Measurements from ENCODE around the gene MCRS1. TPM values are rescaled to one million over a fixed set of nuclear protein-coding genes. Genes with fewer than 3 reads are reported as not detected.
"Not testable (repeated sequence)": the region's sequence is repeated elsewhere in the genome, so short reads cannot be mapped to it uniquely, and the experiment has no call there.

Gene MCRS1
- polyA plus RNA-seq, 3 donors from 2014 or later = 76.3 to 101 (median 88.2) TPM

DNA sequence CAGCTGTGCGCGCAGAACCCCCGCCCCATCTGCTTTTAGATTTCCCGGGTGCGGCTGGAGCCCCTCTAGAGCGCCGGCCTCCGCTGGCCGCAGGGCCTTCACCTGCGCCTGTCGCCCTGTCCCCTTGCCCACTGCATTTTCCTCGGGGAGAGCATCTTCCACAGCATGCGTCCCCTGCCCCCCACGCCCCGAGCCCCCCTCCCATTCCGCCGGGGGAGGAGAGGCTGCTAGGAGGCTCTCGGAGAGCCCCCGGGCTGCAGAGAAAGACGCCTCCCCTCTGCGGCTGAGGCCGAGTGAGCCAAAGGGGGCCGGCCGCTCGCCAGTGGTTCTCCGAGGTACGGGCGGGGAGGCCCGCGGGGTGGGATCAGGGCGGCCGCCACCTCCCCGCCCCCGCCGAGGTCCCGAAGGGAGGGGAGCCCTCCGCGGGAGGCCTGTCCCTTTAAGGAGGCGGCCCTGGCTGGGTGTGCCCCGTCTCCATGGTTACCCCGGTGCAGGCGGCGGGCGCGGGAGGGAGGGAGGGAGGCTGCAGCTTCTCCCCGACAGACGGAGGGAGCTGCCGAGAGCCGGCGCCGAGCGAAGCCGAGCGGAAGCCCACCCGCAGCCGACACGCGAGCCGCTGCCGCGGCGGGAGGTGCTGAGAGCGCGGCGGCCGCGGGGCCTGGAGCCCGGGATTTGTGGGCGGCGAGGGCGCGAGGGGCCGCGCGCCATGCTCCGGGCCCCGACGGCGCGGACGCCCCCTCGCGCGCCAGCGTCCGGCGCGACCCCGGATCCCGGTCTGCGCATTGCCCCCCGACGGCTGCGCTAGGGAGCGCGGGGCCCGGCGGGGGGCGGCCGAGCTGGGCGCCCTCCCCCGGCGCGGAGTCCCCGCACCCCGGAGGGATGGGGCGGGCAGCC lies 29.2 kb downstream of the MCRS1 start, which contains the start of gene KCNH3:
TSS of gene KCNH3 (plus strand) at position 521 of the 894 bp plus-strand sequence. CDS start 387 bp downstream, outside the sequence.
- Mint-ChIP-seq H3K9me3 (peaks cover 0 to 2% (median 0%) of the 10 kb centered on the region in 6 donors), H3K36me3 (no peaks in the 10 kb centered on the region), H3K4me3 (peak within 1 kb of the TSS; percentile 71 to 78 (median 77)), H3K27ac (no peak within 1 kb of the TSS), H3K27me3 (ENCODE audit: low read depth in 3 of 3) (peaks cover 12 to 28% (median 18%) of the 10 kb centered on the region in 3 donors), H3K4me1 (peaks cover 10% of the 10 kb centered on the region in 2 donors)
- DNase-seq = peak; percentile 75 to 81 (median 79)

DNA sequence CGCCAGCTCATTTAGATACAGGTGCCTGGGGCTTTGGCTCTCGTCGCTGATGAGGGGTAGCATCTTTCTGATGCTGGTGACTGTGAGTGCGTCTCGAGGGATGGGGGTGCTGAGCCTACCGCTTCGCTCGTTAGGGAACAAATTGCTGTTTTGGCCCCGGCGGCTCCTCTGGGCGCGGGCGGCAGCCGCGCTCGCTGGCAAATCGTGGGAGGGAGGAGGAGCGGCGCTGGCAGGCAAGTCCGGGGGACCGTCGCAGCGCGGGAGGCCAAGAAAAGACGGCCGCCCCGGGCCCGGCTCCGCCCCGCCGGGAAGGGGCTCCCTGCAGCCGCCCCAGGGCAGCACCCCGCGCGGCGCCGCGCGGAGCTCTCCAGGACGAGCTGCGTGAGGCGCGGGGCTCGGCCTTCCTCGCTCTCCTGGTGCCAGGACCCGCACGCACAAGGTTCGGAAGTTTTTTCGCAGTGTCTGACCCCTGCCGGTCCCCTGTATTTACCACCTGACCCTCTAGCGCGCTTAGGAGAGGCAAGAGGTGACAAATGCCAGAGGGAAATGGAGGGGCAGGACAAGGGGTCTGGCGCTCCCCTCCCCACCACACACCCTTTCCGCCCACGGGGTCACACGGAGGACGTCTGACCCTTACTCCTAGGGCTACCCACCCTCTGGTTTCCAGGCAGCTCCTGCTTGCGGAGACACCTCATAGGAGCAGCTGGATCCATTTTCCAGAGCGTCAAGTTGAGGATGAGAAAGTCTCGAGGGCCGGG lies 30.0 kb downstream of the MCRS1 start:
- Mint-ChIP-seq H3K4me1 (peaks cover 10% of the 10 kb centered on the region in 2 donors), H3K27ac (peak overlapping the region in 1 of 6 donors; percentile 17), H3K36me3 (no peaks in the 10 kb centered on the region), H3K9me3 (peaks cover 0 to 2% (median 0%) of the 10 kb centered on the region in 6 donors), H3K4me3 (peak overlapping the region; percentile 71 to 78 (median 77)), H3K27me3 (ENCODE audit: low read depth in 3 of 3) (peaks cover 12 to 25% (median 18%) of the 10 kb centered on the region in 3 donors)
- DNase-seq = peak in 1 of 3 donors; percentile 18

DNA sequence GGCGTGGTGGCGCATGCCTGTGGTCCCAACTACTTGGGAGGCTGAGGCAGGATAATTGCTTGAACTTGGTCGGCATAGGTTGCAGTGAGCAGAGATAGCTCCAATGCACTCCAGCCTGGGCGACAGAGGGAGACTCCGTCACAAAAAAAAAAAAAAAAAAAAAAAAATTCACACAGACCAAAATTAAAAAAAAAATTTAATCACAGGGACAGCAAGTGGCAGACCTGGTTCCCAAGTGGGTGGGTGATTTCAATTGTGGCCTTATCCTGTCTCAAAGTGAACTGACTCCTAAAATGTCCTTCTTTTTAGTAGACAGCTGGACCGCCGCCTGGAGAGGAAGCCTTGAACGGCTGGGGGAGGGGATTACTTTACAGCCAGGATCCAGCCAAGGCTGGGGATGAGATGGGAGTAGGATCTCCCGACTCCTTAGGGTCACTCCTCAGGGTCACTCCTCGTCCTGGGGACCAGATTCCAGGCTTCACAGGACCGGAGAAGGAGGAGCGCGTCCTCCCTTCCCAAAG lies 30.7 kb downstream of the MCRS1 start:
- peaks cover 0 to 2% (median 0%) of the 10 kb centered on the region in 6 donors for H3K9me3 Mint-ChIP-seq
- no peak for DNase-seq
- peak overlapping the region in 1 of 6 donors; percentile 17 for H3K27ac Mint-ChIP-seq
- H3K4me1 Mint-ChIP-seq = peaks cover 10% of the 10 kb centered on the region in 2 donors
- H3K4me3 Mint-ChIP-seq = peak overlapping the region; percentile 66 to 77 (median 71)
- no peaks in the 10 kb centered on the region for H3K36me3 Mint-ChIP-seq
- peaks cover 12 to 25% (median 18%) of the 10 kb centered on the region in 3 donors for H3K27me3 Mint-ChIP-seq (ENCODE audit: low read depth in 3 of 3)

DNA sequence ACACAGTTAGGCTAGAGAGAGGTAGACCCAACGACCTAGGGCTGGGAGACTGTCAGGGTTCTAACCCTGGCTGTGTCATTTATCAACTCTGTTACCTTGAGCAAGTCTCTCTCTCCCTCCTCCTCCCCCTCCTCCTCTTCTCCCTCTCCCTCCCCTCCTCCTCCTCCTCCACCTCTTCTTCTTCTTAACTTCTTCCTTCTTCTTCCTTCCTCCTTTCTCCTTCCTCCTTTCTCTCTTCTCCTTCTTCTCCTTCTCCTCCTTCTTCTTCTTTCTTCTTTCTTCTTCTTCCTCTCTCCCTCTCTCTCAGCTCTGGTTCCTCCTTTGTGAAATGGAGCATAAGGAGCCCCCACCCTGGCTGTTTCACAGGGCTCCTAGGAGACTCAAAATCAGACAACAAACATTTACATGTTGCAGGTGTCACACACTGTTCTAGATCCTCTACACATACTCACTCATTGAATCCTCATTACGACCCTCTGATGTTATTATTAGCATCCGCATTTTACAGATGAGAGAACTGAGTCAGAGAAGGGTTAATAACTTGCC lies 31.3 kb downstream of the MCRS1 start:
- H3K4me3 Mint-ChIP-seq = peak overlapping the region; percentile 10 to 77 (median 70)
- H3K4me1 Mint-ChIP-seq = peaks cover 10% of the 10 kb centered on the region in 2 donors
- H3K9me3 Mint-ChIP-seq = peaks cover 0 to 2% (median 0%) of the 10 kb centered on the region in 6 donors
- no peaks in the 10 kb centered on the region for H3K36me3 Mint-ChIP-seq
- DNase-seq = no peak
- H3K27ac Mint-ChIP-seq = no peak overlapping the region
- peaks cover 12 to 25% (median 18%) of the 10 kb centered on the region in 3 donors for H3K27me3 Mint-ChIP-seq (ENCODE audit: low read depth in 3 of 3)

DNA sequence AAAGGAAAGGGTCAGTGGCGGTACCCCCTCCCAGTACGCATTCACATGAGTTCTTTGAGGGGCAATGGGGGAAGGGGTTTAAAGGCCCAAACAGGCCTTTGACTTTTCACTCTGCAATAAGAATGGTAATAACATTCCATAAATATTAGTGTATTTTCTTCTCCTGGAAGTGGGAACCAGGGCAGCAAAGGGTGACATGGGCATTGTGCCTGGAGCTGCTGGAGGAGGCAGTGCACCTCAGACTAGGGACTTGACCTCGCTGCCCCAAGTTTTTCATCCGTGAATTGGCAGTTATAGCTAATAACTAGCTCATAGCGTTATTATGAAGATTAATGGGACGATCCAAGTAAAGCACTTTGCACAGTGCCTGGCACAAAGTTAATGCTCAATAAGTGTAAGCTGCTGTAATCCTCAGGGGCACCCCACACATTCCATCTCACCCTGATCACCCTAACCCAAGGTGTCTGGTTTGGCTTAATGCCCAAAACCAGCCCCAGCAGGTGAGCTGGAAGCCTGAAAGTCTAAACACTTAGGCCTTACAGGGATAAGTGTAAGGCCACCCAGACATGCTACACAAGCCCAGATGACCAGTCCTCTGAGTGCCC lies 31.9 kb downstream of the MCRS1 start:
- no peaks in the 10 kb centered on the region for H3K36me3 Mint-ChIP-seq
- peaks cover 10 to 25% (median 18%) of the 10 kb centered on the region in 3 donors for H3K27me3 Mint-ChIP-seq (ENCODE audit: low read depth in 3 of 3)
- no peak overlapping the region for H3K4me3 Mint-ChIP-seq
- peaks cover 0 to 2% (median 0%) of the 10 kb centered on the region in 6 donors for H3K9me3 Mint-ChIP-seq
- DNase-seq = no peak
- no peak overlapping the region for H3K27ac Mint-ChIP-seq
- H3K4me1 Mint-ChIP-seq = peaks cover 10% of the 10 kb centered on the region in 2 donors

DNA sequence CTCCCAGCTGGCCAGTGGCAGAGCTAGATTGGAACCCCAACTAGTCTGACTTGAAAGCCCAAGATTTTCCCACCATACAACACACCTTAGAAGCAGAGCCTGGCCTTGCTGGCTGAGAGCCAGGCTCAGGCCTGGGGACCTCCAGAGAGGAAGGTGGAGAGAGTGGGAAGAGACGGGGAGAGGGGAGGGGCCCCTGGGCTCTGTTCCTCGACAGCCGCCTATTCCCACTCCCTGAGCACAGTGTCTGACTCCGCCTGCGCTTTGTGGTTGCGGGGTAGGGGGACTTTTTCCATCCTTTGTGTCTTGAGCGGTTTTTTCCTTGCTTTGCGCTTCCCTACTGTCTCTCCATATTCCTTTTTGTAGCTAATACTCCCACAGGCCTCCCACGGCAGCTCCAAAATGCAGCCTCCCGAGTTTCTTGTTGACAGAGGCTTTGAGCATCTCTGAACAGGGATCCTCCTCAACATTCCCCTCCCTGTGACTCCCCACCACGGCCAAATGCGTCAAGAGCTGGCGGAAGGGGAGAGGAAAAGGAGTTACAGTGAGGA lies 33.1 kb downstream of the MCRS1 start:
- DNase-seq = no peak
- Mint-ChIP-seq H3K27me3 (ENCODE audit: low read depth in 3 of 3) (peaks cover 10 to 18% (median 12%) of the 10 kb centered on the region in 3 donors), H3K4me1 (peaks cover 8 to 10% of the 10 kb centered on the region in 2 donors), H3K4me3 (no peak overlapping the region), H3K27ac (no peak overlapping the region), H3K9me3 (peaks cover 0 to 2% (median 0%) of the 10 kb centered on the region in 6 donors), H3K36me3 (no peaks in the 10 kb centered on the region)

DNA sequence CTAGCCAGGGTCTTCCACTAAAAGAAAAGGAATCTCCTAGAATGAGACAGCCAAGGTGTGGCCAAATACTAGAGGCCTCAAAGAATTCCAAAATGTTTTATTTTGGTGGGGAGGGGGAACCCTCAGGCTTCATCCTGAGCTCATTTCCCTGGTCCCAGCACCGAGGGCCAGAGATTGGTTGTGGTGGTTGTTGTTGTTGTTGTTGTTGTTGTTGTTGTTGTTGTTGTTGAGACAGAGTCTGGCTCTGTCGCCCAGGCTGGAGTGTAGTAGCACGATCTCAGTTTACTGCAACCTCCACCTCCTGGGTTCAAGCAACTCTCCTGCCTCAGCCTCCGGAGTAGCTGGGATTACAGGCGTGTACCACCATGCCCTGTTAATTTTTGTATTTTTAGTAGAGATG lies 33.8 kb downstream of the MCRS1 start:
- DNase-seq, H3K36me3 Mint-ChIP-seq, H3K27ac Mint-ChIP-seq, H3K9me3 Mint-ChIP-seq: not testable (repeated sequence)
- Mint-ChIP-seq H3K4me1 (peaks cover 8 to 10% of the 10 kb centered on the region in 2 donors), H3K4me3 (peak overlapping the region in 1 of 5 donors; percentile 45), H3K27me3 (ENCODE audit: low read depth in 3 of 3) (peaks cover 10 to 14% (median 12%) of the 10 kb centered on the region in 3 donors)

DNA sequence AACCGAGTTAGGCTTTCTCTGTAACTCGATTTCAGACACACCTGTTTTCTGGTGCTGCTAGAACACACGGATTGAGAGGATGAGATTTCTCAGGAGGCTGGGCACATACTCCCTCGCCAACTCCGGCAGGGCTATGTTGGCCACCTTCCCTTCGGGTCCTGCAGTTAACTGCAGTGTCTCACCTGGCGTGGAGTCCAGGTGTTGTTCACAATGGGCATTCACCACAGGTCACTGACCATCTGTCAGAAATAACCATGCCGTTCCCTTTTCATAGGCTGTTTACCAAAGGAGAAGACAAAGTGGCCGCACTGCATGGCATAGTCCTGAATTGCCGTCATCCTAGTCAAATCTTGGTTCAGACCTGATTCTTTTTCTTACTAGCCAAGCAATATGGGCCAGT lies 34.6 kb downstream of the MCRS1 start:
- Mint-ChIP-seq H3K4me1 (peaks cover 8 to 10% of the 10 kb centered on the region in 2 donors), H3K36me3 (peaks cover 0 to 3% (median 2%) of the 10 kb centered on the region in 3 donors), H3K27ac (no peak overlapping the region), H3K4me3 (no peak overlapping the region), H3K9me3 (peaks cover 0 to 2% (median 0%) of the 10 kb centered on the region in 6 donors), H3K27me3 (ENCODE audit: low read depth in 3 of 3) (peaks cover 10 to 13% (median 12%) of the 10 kb centered on the region in 3 donors)
- no peak for DNase-seq

DNA sequence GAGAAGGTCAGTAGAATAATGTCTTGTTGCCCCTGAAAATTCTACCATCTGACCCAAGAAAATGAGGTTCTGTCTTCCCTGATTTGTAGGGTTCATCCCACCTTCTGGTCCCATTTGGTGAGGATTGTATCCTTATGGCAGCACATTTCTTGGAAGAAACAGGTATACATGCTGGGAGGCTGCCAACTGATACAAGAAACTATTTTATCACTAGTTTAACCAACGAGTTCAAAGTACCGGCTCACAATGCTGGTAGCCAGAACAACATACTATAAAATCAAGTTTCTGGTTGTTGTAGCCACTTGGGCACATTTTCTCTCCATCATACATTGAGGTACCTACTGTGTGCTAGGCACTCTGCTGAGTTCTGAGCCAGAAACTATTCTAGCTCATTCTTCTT lies 36.2 kb downstream of the MCRS1 start:
- Mint-ChIP-seq H3K9me3 (no peaks in the 10 kb centered on the region), H3K36me3 (peaks cover 3 to 9% (median 5%) of the 10 kb centered on the region in 3 donors), H3K4me1 (no peaks in the 10 kb centered on the region), H3K27ac (no peak overlapping the region), H3K27me3 (ENCODE audit: low read depth in 3 of 3) (peaks cover 2 to 6% (median 3%) of the 10 kb centered on the region in 3 donors), H3K4me3 (no peak overlapping the region)
- no peak for DNase-seq

DNA sequence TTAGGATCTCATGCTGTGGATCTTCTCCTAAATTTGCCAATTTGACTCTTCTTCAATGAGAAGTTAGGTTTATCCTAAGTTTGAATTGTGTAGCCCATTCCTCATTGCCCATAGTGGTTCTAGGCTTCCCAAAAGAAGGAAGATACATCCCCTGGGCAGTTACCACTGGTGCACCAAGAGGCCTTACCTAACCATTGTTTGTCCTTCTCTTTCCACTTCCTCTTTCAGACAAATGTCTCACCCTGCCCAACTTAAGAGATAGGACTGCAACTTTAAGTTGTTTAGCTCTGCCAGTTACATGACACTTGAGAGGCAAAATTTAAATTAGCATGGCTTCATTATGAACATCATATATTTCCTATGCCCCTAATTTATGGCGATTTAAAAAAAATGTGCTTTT lies 38.5 kb downstream of the MCRS1 start:
- H3K27ac Mint-ChIP-seq = no peak overlapping the region
- H3K9me3 Mint-ChIP-seq = no peaks in the 10 kb centered on the region
- DNase-seq = no peak
- H3K36me3 Mint-ChIP-seq = peaks cover 14 to 25% (median 15%) of the 10 kb centered on the region in 3 donors
- H3K27me3 Mint-ChIP-seq (ENCODE audit: low read depth in 3 of 3) = peaks cover 0 to 1% (median 0%) of the 10 kb centered on the region in 3 donors
- H3K4me3 Mint-ChIP-seq = no peak overlapping the region
- no peaks in the 10 kb centered on the region for H3K4me1 Mint-ChIP-seq

DNA sequence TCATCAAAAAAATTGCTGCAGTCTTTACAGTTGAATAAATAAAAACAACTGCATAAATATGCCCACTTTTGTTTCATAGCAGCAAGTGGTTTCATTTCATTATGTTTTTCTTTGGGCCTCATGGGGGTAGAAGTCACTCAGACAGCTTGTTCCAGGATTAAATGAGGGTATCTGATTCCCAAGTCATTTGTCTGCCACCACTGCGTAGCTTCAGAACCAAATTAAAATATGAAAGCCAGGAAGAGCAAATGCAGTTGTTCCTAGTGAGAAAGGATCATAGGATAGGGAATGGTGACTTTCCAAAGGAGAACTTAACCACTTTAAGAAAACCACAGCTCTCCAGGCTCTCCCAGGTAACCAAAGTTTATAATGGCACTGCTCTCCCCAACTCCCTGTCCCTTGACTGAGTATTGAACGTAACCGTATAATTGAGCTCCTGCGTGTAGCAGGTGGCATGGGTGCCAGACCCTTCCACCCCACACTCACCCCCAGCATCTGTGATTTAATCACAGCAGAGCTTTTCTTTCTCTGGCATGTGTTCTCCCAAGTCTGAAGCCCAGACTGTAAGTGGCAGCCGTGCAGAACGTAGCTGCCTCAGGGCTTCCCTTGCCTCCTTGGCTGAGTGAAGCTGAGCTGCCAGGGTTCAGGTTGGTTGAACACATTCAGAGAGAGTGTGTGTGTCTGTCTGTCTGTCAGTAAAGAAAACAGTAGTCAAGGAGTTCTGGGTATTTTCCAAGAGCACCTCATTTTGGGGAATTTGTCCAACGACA lies 40.4 kb downstream of the MCRS1 start:
- no peak for DNase-seq
- peaks cover 18 to 25% (median 19%) of the 10 kb centered on the region in 3 donors for H3K36me3 Mint-ChIP-seq
- no peak overlapping the region for H3K4me3 Mint-ChIP-seq
- no peaks in the 10 kb centered on the region for H3K4me1 Mint-ChIP-seq
- H3K9me3 Mint-ChIP-seq = no peaks in the 10 kb centered on the region
- no peak overlapping the region for H3K27ac Mint-ChIP-seq
- peaks cover 0 to 1% (median 0%) of the 10 kb centered on the region in 3 donors for H3K27me3 Mint-ChIP-seq (ENCODE audit: low read depth in 3 of 3)

DNA sequence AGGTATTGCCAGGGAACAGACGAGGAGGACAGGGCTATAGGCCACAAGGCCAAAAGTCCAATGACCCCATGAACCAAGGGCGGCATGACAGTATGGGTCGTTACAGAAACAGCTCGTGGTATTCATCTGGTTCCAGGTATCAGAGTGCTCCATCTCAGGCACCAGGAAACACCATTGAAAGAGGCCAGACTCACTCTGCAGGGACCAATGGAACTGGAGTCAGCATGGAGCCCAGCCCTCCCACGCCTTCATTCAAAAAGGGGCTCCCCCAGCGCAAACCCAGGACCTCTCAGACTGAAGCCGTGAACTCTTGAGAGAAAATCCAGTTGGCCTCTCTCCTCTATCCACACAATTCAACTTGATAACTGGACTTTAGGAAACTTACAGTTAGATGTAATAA lies 42.0 kb downstream of the MCRS1 start:
- no peak overlapping the region for H3K4me3 Mint-ChIP-seq
- no peak overlapping the region for H3K27ac Mint-ChIP-seq
- H3K27me3 Mint-ChIP-seq (ENCODE audit: low read depth in 3 of 3) = peaks cover 0 to 1% (median 0%) of the 10 kb centered on the region in 3 donors
- DNase-seq = no peak
- peaks cover 21 to 26% (median 25%) of the 10 kb centered on the region in 3 donors for H3K36me3 Mint-ChIP-seq
- no peaks in the 10 kb centered on the region for H3K9me3 Mint-ChIP-seq
- H3K4me1 Mint-ChIP-seq = no peaks in the 10 kb centered on the region

Data from immature natural killer cell (primary cell).